Breast epithelium (tissue), 4 donors: Measurements from ENCODE around the gene ZNF324. TPM values are rescaled to one million over a fixed set of nuclear protein-coding genes. Genes with fewer than 3 reads are reported as not detected.
"Not testable (repeated sequence)": the region's sequence is repeated elsewhere in the genome, so short reads cannot be mapped to it uniquely, and the experiment has no call there.

Experiments
- DNase-seq, 2 donors: peaks; one replicate each; pipeline ENCODE4 v3.0.0-alpha.2; 2019; ENCODE audit warnings: low spot score in 2 of 2
- H3K27ac ChIP-seq, 2 donors: fragments of 200-600 bp; sonication (generic) in 1 of 2; one replicate each; pipeline ENCODE4 v1.5.1; 2016 to 2019; ENCODE audit warnings: mild to moderate bottlenecking in 1 of 2
- H3K27me3 ChIP-seq, 2 donors: fragments of 200-600 bp; sonication (generic) in 1 of 2; one replicate each; pipeline versions ENCODE4 v1.5.1 to v1.6.0; 2017 to 2019; ENCODE audit warnings: control low read depth in 1 of 2, mild to moderate bottlenecking in 1 of 2
- H3K36me3 ChIP-seq: fragments of 200-600 bp; one replicate; pipeline ENCODE4 v1.5.1; 2019
- H3K4me1 ChIP-seq, 2 donors: fragments of 200-600 bp; sonication (generic); one replicate each; pipeline ENCODE4 v1.5.1; 2016 to 2019; ENCODE audit warnings: control low read depth in 1 of 2
- H3K4me3 ChIP-seq, 3 donors: fragments of 200-600 bp; sonication (generic); 1 replicate in 2 of 3; 2 replicates in 1 of 3; pipeline ENCODE4 v1.5.1; 2016 to 2019; ENCODE audit warnings: mild to moderate bottlenecking in 3 of 3, moderate library complexity in 2 of 3
- H3K9me3 ChIP-seq, 2 donors: fragments of 200-600 bp; sonication (generic) in 1 of 2; one replicate each; pipeline ENCODE4 v1.5.1; 2016 to 2019; ENCODE audit warnings: control low read depth in 1 of 2
- CTCF ChIP-seq, 3 donors: fragments of 450-650 bp; IDR thresholded peaks; one replicate each; pipeline ENCODE4 v1.5.1; 2016 to 2017; ENCODE audit warnings: antibody characterized with exemption in 3 of 3, mild to moderate bottlenecking in 3 of 3, moderate library complexity in 3 of 3
- POLR2A ChIP-seq: fragments of 450-650 bp; IDR thresholded peaks from one replicate; pipeline ENCODE4 v1.6.1; 2016; ENCODE audit warnings: antibody characterized with exemption, mild to moderate bottlenecking, moderate library complexity
- POLR2AphosphoS5 ChIP-seq, 3 donors: sonication (generic); formaldehyde crosslinking; IDR thresholded peaks; one replicate each; pipeline ENCODE4 v1.6.1; 2017; ENCODE audit warnings: antibody characterized with exemption in 3 of 3
- intact Hi-C: fragments of 100-400 bp; cut with DNase I; formaldehyde crosslinking; loops from one replicate; pipeline ENCODE4 v1.15.1; 2023; ENCODE audit warnings: low total_unique reads
- total RNA-seq, 3 donors: library from RNA; depleted of rRNA; stranded (reverse); fragments of >200 nt; gene quantifications; one replicate each; pipeline ENCODE4 v1.1.0, GENCODE V29; 2016

ZNF324 gene
- total RNA-seq, 3 donors from 2014 or later = 9.0 to 30.9 (median 24.3) TPM

- H3K27me3 ChIP-seq = no peaks in the 10 kb centered on the region
- TF ChIP-seq CTCF (IDR thresholded peaks at IDR 0.05) (no peak), POLR2AphosphoS5 (IDR thresholded peaks at IDR 0.05) (no peak), POLR2A (no peak)
- intact Hi-C loops = no loop called here
- no peaks in the 10 kb centered on the region for H3K36me3 ChIP-seq
- H3K4me1 ChIP-seq = no peaks in the 10 kb centered on the region
- H3K27ac ChIP-seq = no peak overlapping the region
- no peaks in the 10 kb centered on the region for H3K9me3 ChIP-seq
- H3K4me3 ChIP-seq = no peak overlapping the region
- DNase-seq = no peak
Observed at GRCh38 chr19:58482372-58482771, 15.5 kb downstream of the ZNF324 start.

GRCh38 chr19:58483776-58484175 lies 16.9 kb downstream of the ZNF324 start:
- intact Hi-C loops = no loop called here

GRCh38 chr19:58484349-58484748 lies 17.5 kb downstream of the ZNF324 start:
- H3K27ac ChIP-seq, H3K4me1 ChIP-seq, H3K9me3 ChIP-seq, DNase-seq, H3K36me3 ChIP-seq, H3K27me3 ChIP-seq, H3K4me3 ChIP-seq, intact Hi-C loops: not testable (repeated sequence)

More at GRCh38 chr19:58483776-58484175, 16.9 kb downstream of the ZNF324 start:
- no peaks in the 10 kb centered on the region for H3K4me1 ChIP-seq
- H3K4me3 ChIP-seq = no peak overlapping the region
- no peak overlapping the region for H3K27ac ChIP-seq
- no peaks in the 10 kb centered on the region for H3K27me3 ChIP-seq
- no peak for DNase-seq
- H3K9me3 ChIP-seq = no peaks in the 10 kb centered on the region
- TF ChIP-seq CTCF (IDR thresholded peaks at IDR 0.05) (no peak), POLR2A (no peak), POLR2AphosphoS5 (IDR thresholded peaks at IDR 0.05) (no peak)
- H3K36me3 ChIP-seq = no peaks in the 10 kb centered on the region

- no peaks in the 10 kb centered on the region for H3K27me3 ChIP-seq
- H3K9me3 ChIP-seq = no peaks in the 10 kb centered on the region
- no peak for DNase-seq
- H3K27ac ChIP-seq = no peak overlapping the region
- TF ChIP-seq POLR2AphosphoS5 (IDR thresholded peaks at IDR 0.05) = no peak
- TF ChIP-seq CTCF (IDR thresholded peaks at IDR 0.05) = no peak
- TF ChIP-seq POLR2A = no peak
- H3K4me3 ChIP-seq = no peak overlapping the region
- intact Hi-C loops = no loop called here
- no peaks in the 10 kb centered on the region for H3K36me3 ChIP-seq
- H3K4me1 ChIP-seq = no peaks in the 10 kb centered on the region
Observed at GRCh38 chr19:58491393-58491792, 24.5 kb downstream of the ZNF324 start.

- Histone ChIP-seq H3K4me3 (no peak overlapping the region), H3K36me3 (no peaks in the 10 kb centered on the region), H3K9me3 (no peaks in the 10 kb centered on the region), H3K27ac (no peak overlapping the region), H3K4me1 (no peaks in the 10 kb centered on the region), H3K27me3 (no peaks in the 10 kb centered on the region)
- no peak for DNase-seq
- intact Hi-C loops = no loop called here
- TF ChIP-seq CTCF (IDR thresholded peaks at IDR 0.05) (no peak), POLR2AphosphoS5 (IDR thresholded peaks at IDR 0.05) (no peak), POLR2A (no peak)
Observed at GRCh38 chr19:58492265-58492664, 25.4 kb downstream of the ZNF324 start.

GRCh38 chr19:58497634-58498170 lies 30.8 kb downstream of the ZNF324 start:
- TF ChIP-seq POLR2AphosphoS5 (IDR thresholded peaks at IDR 0.05) = no peak
- TF ChIP-seq CTCF (IDR thresholded peaks at IDR 0.05) = no peak
- TF ChIP-seq POLR2A = no peak
- Histone ChIP-seq H3K36me3 (no peaks in the 10 kb centered on the region), H3K4me3 (peak overlapping the region in 1 of 3 donors; percentile 73), H3K27me3 (no peaks in the 10 kb centered on the region), H3K27ac (peak overlapping the region in 1 of 2 donors; percentile 25), H3K4me1 (peaks cover 0 to 6% of the 10 kb centered on the region in 2 donors), H3K9me3 (no peaks in the 10 kb centered on the region)
- DNase-seq = no peak
- intact Hi-C loops = loop anchor here (5.0 kb wide), 1 partner anchor 1275 kb away; no protein-coding TSS in a partner anchor
